Adrenal gland (tissue), 5 donors: ENCODE measurements around the gene PRLHR.

Experiments used
- CTCF ChIP-seq, 6 experiments: fragments of 450-650 bp in 4 of 6; fragments of 200-600 bp in 2 of 6; sonication (generic) in 1 of 6; IDR thresholded peaks; 1 replicate in 5 of 6; 2 replicates in 1 of 6; pipeline versions ENCODE4 v1.5.1 to v1.8.0; 2016 to 2021; ENCODE audit warnings: antibody characterized with exemption in 6 of 6, mild to moderate bottlenecking in 2 of 6, moderate library complexity in 1 of 6
- POLR2A ChIP-seq, 2 donors: fragments of 450-650 bp; IDR thresholded peaks; one replicate each; pipeline ENCODE4 v1.6.1; 2017; ENCODE audit warnings: antibody characterized with exemption in 2 of 2, mild to moderate bottlenecking in 2 of 2, moderate library complexity in 1 of 2
- donor health status: DM: no; HTN: no; CAD: no.

- TF ChIP-seq CTCF (IDR thresholded peaks at IDR 0.05), result peak in 5 of 6 experiments; percentile 16 to 55 (median 35)
- peak in 1 of 2 donors; percentile 10 for TF ChIP-seq POLR2A (IDR thresholded peaks at IDR 0.05)
These were observed 920 bp downstream of the PRLHR start for GRCh38 chr10:118594392-118595063.
